NCI-H774 (cell line): Measurements from ENCODE around the gene APOOL.
A peak's percentile ranks its signal among the peaks of the same experiment; 100 is the strongest.
"Not testable (repeated sequence)": the region's sequence is repeated elsewhere in the genome, so short reads cannot be mapped to it uniquely, and the experiment has no call there.

Experiments used
- DNase-seq: peaks from one replicate; lab custom pipeline; 2025; lab: John Stamatoyannopoulos, UW

APOOL gene, protein sequence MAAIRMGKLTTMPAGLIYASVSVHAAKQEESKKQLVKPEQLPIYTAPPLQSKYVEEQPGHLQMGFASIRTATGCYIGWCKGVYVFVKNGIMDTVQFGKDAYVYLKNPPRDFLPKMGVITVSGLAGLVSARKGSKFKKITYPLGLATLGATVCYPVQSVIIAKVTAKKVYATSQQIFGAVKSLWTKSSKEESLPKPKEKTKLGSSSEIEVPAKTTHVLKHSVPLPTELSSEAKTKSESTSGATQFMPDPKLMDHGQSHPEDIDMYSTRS

DNA sequence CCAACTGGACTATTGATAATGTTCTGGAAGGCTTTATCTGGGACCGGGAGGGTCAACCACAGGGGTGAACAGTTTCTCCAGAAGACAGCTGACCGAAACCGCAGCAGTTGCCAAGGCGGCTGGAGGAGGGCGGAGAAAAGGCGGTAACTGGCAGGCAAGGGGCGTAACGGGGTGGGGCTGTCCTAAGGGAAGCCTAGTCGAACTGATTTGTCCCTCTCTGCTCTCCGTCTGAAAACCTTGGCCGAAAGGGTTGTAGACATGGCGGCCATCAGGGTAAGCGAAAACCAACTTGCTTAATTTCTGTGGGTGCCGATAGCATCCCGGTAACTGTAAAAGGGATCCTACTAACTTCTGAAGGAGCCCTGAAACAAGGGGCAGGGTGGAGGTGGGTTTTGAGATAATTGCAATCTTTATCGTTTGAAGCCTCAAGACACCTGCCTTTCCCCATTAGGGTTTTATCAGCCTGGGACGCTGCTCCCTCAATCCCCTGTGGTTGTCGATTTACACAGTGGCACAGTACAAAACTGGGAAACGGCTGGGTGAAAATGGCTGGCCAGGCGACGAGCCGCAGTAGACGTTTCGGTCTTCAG is at the start of gene APOOL:
Gene APOOL (plus strand): TSS at position 223 of the 590 bp plus-strand sequence. CDS start 36 bp downstream, at position 259.
- peak; percentile 66 for DNase-seq

DNA sequence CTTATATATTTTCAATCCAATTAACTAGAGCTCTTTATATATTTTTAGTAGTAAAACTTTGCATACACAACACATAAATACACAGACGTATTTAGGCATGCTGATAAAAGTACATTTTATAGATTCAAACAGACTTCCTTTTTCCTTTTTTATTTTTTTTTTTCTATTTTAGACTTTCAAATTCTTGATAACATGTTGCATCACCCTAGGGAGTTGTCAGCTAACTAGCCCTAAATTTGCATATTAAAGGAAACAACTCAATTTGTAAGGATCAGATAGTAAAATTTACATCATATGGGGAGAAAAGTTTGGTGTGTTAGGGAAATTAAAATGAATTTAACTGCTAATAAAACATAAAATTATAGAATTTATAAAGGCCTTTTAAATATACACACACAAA is 47.4 kb upstream of the APOOL start:
- no peak for DNase-seq

DNA sequence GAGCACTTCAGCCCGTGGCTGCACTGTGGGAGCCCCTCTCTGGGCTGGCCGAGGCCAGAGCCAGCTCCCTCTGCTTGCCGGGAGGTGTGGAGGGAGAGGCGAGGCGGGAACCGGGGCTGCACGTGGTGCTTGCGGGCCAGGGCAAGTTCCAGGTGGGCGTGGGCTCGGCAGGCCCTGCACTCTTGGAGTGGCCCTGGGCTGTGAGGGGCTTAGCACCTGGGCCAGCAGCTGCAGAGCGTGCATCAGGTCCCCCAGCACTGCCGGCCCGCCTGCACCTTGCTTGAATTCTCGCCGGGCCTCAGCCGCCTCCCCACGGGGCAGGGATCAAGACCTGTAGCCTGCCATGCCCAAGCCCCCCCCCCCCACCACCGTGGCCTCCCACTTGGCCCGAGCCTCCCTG is 28.9 kb upstream of the APOOL start:
- DNase-seq, result no peak

DNA sequence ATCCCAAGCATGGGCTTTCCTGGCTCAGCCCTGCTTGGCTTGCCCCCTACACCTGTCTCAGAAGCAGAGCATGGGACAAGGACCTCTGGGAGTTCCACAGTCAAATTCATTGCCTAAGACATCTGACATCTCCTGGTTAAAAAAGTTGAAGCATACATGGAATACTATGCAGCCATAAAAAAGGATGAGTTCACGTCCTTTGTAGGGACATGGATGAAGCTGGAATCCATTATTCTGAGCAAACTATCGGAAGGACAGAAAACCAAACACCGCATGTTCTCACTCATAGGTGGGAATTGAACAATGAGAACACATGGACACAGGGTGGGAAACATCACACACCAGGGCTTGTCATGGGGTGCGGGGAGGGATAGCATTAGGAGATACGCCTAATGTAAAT is 11.9 kb upstream of the APOOL start:
- not testable (repeated sequence) for DNase-seq

DNA sequence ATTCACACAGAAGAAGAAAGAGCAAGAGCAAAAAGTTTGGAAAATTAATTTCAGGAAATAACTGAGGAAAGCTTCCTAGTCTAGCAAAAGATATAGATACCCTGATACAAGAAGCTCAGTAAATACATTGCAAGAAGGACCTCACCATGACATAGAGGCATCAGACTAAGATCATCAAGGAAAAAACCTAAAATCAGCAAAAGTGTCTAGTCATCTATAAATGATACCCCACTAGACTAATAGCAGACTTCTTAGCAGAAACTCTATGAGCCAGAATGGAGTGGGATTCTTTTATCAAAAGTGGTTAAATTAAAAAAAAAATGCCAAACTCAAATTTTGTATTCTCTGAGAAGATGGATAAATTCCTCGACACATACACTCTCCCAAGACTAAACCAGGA is 10.5 kb upstream of the APOOL start:
- no peak for DNase-seq

DNA sequence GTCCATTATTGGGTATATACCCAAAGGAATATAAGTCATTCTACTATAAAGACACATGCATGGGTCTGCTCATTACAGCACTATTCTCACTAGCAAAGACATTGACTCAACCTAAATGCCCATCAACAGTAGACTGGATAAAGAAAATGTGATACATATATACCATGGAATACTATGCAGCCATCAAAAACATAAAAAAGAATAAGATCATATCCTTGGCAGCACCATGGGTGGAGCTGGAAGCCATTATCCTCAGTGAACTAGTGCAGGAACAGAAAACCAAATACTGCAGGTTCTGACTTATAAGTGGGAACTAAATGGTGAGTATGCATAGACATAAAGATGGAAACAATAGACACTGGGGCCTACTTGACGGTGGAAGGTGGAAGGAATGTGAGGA is 2.3 kb upstream of the APOOL start:
- no peak for DNase-seq

DNA sequence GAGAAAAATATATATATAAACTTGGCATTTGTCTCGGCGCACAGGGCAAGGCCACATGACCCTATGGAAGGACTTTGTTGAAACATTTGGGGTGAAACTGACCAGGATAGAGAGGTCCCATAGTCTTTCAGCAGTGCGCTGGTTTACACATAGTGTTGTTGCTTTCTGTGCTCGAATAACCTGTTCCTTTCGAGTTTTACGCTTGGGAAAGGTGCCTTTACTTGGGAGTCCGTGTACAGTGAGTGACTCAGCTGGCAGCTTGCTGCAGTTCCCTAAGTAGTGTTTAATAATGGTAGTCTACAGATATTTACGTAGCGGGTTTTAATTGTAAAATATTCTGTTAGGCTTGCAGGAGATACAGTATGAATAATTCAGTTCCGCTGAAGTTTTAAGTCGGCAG is 578 bp downstream of the APOOL start:
- no peak for DNase-seq

DNA sequence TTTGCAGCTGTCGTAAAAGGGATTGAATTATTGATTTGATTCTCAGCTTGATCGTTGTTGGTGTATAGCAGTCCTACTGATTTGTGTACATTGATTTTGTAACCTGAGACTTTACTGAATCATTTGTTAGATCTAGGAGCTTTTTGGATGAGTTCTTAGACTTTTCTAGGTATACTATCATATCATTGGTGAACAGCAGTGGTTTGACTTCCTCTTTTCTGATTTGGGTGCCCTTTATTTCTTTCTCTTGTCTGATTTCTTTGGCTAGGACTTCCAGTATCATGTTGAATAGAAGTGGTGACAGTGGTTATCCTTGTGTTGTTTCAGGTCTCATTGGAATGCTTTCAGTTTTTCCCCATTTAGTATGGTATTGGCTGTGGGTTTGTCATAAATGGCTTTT is 8.4 kb downstream of the APOOL start:
- no peak for DNase-seq

DNA sequence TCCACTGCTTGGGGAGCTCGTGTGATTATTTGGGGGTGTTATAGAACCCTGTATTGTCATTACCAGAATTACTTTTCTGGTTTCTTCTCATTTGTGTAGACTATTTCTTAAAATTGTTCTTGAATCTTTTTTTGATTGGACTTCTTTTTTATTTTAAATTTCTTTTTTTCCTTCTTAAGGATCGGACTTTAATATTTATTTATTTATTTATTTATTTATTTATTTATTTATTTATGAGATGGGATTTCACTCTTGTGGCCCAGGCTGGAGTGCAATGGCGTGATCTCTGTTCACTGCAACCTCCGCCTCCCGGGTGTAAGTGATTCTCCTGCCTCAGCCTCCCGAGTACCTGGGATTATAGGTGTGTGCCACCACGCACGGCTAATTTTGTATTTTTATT is 11.7 kb downstream of the APOOL start:
- not testable (repeated sequence) for DNase-seq

DNA sequence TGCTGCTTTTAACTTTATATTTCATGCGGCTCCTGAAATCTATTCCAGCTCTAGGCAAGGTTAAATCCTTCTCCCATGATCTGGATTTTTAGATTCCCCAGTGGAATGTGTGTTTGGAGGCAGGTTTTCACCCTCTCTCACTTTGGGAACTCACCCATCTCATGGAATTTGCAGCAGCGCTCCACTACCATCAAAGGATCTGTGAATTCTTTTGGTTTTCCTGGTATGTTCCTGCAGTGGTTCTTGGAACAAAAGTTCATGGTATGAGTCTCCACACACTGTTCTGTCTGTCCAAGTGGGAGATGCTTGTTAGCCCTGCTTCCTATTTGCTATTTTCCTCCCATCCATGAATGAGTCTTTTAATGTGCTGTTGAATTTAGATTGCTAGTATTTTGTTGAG is 14.0 kb downstream of the APOOL start:
- DNase-seq, result no peak

DNA sequence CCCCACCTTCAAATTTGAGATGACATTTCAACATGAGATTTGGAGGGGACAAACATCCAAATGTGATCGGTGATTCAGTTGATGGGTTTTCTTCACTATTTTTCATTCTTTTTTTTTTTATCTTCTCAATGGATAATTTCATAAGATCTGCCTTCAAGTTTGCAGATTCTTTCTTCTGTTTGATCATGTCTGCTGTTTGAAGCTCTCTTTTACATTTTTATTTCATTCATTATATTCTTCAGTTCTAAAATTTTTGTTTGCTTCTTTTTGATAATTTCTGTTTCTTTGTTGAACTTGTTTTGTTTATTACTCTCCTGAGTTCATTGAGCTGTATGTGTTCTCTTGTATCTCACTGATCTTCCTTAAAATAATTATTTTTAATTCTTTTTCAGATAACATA is 14.8 kb downstream of the APOOL start:
- no peak for DNase-seq

DNA sequence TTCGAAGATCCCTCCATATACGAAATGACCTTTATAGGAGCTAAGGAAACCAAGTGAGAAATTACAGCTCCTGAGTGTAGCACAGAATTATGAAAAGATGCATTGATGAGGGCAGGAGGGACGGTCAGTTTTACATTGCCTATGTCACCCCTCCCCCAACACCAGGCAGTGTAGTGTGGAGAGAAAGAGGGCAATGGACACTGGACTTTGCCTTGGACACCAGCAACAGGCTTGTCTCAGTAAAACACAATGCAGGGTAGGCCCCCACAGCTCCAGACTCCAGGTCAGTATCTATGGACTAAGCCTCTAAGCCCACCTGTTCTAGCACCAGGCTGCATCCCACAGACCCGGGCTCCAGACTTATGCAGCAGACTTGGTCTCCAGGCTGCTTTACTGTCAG is 16.5 kb downstream of the APOOL start:
- no peak for DNase-seq

DNA sequence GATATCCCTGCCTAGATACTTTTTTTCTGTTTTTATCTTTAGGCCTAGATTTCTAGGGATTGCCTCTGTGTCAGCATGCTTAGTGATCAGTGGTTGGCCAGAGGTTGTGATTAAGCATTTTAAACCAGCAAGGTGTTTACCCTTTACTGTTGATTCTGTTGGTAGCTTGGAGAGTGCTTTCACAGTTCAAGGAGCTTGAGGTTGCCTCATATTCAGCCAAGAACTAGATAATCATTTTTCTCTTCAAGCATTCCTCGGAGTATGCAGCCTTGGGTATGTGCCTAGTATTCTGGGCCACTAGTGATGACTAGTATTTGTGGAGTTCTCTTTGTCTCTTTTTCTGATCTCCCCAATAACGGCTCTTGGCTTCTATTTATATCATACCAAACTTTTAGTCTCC is 20.4 kb downstream of the APOOL start:
- no peak for DNase-seq

DNA sequence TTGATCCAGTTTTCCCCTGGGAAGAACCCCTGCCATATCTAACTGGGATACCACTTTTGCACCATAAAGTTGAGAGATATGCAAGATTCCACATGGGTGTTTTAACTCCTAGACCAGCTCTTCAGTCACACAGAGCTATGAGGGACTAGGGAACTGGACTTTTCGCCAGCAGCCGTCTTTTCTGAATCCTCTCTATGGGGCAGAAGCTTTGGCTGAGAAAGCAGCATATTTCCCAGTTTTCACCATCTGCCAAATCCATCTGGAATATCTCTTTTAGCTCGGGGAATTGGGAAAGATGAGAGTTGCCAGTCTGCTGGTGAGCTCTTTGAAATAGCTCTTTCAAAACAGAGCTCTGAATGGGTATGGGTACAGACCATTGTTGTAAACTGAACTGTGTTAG is 20.9 kb downstream of the APOOL start:
- DNase-seq, result no peak

DNA sequence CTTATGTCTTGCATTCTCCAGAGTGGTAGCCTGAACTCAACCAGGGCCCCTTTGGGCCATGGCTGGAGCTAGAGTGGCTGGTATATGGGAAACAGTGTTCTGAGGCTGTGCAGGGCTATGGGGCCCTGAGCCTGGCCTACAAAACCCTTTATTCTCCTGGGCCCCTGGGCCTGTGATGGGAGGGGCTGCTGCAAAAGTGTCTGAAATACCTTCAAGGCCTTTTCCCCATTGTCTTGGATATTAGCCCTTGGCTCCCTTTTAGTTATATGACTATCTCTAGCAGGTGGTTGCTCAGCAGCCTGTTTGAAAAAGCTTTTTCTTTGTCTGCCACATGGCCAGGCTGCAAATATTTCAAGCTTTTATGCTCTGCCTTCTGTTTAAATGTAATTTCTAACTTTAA is 22.5 kb downstream of the APOOL start:
- DNase-seq, result no peak

DNA sequence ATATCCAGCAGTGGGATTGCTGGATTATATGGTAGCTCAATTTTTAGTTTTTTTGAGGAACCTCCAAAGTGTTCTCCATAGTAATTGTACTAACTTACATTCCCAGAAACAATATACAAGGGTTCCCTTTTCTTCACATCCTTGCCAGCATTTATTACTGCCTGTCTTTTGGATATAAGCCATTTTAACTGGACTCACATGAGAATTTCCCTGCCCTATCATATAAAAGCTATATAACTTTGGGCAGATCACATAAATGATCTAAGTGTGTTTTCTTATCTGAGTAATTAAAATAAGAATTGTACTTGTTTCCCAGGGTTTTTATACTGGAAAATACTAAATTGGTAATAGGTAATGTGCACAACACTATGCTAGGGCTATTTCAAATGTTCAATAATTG is 25.4 kb downstream of the APOOL start:
- no peak for DNase-seq

DNA sequence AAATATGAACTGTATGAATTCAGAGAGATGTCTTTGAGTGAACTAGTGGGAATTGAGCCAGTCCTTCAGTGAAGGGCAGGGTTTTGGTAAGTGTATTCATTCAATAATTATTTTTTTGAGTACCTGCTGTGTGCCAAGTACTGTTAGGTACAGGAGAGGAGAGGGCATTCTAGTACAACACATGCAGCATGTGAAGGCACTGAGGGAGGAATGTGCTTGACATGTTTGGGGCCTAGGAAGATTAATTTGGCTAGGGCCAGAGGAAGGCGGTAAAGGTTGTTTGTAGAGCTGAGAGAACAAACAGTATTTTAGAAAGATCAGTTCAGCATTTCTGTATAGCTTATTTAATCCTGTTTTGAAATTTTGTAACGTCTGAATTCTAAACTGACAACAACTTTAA is 27.8 kb downstream of the APOOL start:
- no peak for DNase-seq

DNA sequence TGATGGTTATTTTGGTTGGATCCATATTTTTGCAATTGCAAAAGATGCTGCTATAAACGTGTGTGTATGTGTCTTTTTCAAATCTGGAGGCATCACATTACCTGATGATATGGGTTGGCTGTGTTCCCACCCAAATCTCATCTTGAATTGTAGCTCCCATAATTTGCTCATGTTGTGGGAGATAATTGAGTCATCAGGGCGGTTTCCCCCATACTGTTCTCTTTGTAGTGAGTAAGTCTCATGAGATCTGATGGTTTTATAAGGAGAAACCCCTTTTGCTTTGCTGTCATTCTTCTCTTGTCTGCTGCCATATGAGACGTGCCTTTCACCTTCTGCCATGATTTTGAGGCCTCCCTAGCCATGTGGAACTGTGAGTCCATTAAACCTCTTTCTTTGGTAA is 33.4 kb downstream of the APOOL start:
- no peak for DNase-seq

DNA sequence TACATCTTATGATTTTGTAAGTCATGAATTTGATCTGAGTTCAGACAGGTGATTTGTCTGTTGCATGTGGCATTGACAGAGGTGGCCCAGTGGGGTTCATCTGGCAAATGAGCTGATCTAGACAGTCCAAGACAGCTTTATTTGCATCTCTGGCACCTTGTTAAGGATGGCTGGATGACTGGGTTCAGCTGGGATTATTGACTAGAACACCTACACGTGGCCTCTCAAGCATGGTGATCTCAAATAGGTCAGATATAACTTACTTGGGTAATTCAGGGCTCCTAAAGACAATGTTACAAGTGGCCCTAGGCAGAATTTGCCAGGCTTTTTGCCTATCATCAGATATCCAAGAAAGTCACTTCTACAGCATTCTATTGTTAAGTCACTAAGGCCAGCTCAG is 48.0 kb downstream of the APOOL start:
- no peak for DNase-seq

DNA sequence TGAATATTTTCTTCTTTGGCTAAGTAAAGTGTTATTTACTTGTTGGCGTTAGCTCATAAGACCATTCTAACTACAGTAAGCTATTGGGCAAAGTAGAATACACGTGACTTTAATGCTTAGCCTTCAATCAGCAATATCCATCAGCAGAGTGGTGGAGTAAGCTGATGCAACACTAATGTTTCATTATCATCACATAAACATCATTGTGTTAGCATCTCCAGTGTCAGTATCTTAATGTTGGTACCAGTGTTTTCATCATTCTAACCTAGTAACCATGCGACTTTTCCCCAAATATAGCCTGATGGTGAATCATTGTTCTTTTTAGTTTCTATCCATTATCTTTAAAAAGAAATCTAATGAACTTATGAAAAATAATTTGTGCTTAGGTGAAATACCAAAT is 48.5 kb downstream of the APOOL start:
- no peak for DNase-seq

DNA sequence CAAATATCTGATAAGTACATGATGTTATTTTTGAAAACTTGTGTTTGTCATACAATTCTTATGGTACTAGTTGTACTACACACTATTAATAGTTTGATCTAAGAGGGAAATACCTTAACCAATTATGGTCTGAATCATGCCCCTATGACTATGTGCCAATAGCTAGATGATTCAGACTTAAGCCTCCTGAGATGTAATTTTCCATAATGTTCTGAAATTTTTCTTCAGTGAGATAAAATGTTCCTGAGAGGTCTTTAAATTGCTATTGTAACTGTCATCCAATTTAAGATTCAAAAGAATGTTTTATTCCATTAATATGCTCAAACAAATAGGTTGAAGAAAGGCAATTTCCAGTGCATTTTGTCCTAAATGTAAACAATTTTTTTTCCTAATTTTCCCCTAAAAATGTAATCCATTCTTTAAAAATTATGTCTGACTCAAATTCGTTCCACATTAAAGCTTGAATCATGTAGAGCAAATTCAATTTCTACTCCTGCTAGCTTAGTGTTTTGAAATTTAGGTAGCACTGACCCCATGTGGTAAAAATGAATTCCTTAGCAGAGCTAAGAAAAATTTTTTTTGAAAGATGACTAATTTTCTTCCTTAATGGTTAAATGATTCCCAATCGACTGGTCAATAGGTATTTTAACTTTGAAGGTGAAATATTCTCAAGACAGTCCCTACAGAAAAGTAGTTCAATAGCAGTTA is 49.1 kb downstream of the APOOL start:
- no peak for DNase-seq

DNA sequence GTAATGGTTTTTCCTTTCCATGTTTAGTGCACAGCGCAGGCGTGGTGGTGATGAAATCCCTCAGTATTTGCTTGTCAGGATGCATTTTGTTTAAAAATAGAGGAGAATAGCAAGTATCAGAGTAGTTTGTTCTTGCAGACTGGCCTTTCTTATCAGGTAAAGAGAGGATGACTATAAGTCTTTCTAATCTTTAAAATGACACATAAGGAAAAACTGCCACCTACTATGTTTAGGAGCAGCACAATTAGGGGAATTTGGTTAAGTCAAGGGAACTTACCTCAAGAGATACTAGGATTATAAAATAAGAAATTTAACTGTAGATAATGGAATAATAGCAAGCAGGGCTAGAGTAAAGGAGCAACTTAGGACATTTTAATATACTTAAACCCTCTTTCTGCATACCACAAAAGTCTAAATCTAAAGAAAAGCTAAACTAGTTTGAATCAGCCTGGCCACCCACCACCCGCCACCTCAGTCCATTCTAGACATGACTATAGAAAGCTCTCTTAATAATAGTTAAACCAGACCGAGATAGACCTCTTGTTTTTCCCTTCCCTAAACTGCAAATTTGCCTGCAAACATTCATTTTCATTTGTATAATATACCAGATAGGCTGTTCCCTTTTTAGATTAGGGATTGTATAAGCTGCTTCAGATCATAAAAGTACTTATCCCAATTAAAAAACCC is 62.0 kb downstream of the APOOL start:
- DNase-seq, result no peak

DNA sequence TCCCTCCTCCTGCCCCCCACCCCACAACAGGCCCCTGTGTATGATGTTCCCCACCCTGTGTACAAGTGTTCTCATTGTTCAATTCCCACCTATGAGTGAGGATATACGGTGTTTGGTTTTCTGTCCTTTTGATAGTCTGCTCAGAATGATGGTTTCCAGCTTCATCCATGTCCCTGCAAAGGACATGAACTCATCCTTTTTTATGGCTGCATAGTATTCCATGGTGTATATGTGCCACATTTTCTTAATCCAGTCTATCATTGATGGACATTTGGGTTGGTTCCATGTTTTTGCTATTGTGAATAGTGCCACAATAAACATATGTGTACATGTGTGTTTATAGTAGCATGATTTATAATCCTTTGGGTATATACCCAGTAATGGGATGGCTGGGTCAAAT is 73.6 kb downstream of the APOOL start:
- DNase-seq, result not testable (repeated sequence)
